ENCODE measurements around the gene SHISAL1.

SHISAL1 gene

DNA sequence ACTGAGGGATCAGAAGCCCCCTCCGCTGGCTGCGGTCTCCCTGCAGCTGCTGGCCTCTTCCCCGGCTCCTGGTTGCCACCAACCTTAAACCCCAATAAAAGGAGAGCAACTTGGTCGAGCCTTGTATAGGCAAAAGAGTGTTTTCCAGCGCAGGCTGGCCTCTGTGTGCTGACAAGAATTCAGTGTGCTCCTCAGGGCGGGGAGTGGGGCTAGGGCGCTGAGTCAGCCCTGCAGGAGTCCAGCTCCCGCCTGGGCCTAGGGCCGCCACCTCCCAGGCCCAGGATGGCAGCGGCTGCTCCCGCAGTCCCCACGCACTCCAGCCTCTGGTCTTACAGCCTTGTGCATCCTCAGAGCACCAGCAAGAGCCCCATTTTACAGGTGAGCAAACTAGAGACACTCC is at the start of gene SHISAL1:
Gene SHISAL1 (minus strand): TSS at position 186 of the 400 bp plus-strand sequence. CDS start 12,006 bp downstream, outside the sequence.
- Histone ChIP-seq H3K4me1 (ENCODE audit: insufficient read depth, low read length) (no peaks in the 10 kb centered on the region), H2AFZ (ENCODE audit: low read depth, low read length) (no peak within 1 kb of the TSS), H3K79me2 (ENCODE audit: insufficient read depth, low read length) (no peaks in the 10 kb centered on the region), H3K27ac (ENCODE audit: low read length) (no peak within 1 kb of the TSS), H3K36me3 (ENCODE audit: insufficient read depth, low read length) (no peaks in the 10 kb centered on the region), H3K4me3 (ENCODE audit: low read depth in 1 of 2, low read length in 2 of 2) (no peak within 1 kb of the TSS), H3K27me3 (ENCODE audit: insufficient read depth, low read length, poor library complexity) (no peaks in the 10 kb centered on the region), H3K4me2 (ENCODE audit: insufficient read depth, low read length) (no peak within 1 kb of the TSS), H3K9ac (ENCODE audit: low read depth, low read length) (no peak within 1 kb of the TSS), H3K9me3 (ENCODE audit: insufficient read depth, low read length, severe bottlenecking) (no peaks in the 10 kb centered on the region), H4K20me1 (ENCODE audit: insufficient read depth, low read length) (no peaks in the 10 kb centered on the region)
- no peak for TF ChIP-seq EZH2 (IDR thresholded peaks at IDR 0.05; ENCODE audit: borderline replicate concordance, low read depth, low read length, severe bottlenecking)
- ATAC-seq (ENCODE audit: insufficient read depth, low read depth) (no peak), DNase-seq (no peak)

GRCh38 chr22:44361391-44362126 is 48.8 kb upstream of the SHISAL1 start:
- Histone ChIP-seq H3K79me2 (ENCODE audit: insufficient read depth, low read length) (no peaks in the 10 kb centered on the region), H3K9ac (ENCODE audit: low read depth, low read length) (no peak overlapping the region), H3K36me3 (ENCODE audit: insufficient read depth, low read length) (no peaks in the 10 kb centered on the region), H3K4me3 (ENCODE audit: low read depth in 1 of 2, low read length in 2 of 2) (no peak overlapping the region), H4K20me1 (ENCODE audit: insufficient read depth, low read length) (no peaks in the 10 kb centered on the region; the same call in 1 of the 2 replicates), H2AFZ (ENCODE audit: low read depth, low read length) (no peak overlapping the region), H3K27ac (ENCODE audit: low read length) (no peak overlapping the region), H3K4me2 (ENCODE audit: insufficient read depth, low read length) (no peak overlapping the region), H3K9me3 (ENCODE audit: insufficient read depth, low read length, severe bottlenecking) (no peaks in the 10 kb centered on the region), H3K27me3 (ENCODE audit: insufficient read depth, low read length, poor library complexity) (no peaks in the 10 kb centered on the region), H3K4me1 (ENCODE audit: insufficient read depth, low read length) (no peaks in the 10 kb centered on the region)
- ATAC-seq (ENCODE audit: insufficient read depth, low read depth) (no peak), DNase-seq (no peak)
- TF ChIP-seq EZH2 (IDR thresholded peaks at IDR 0.05; ENCODE audit: borderline replicate concordance, low read depth, low read length, severe bottlenecking) (no peak), CTCF (IDR thresholded peaks at IDR 0.05; ENCODE audit: borderline replicate concordance, extremely low read depth, low read length, poor library complexity, severe bottlenecking) (no peak)

GRCh38 chr22:44360668-44361381 is 48.1 kb upstream of the SHISAL1 start:
- Histone ChIP-seq H3K4me3 (ENCODE audit: low read depth in 1 of 2, low read length in 2 of 2) (no peak overlapping the region), H3K36me3 (ENCODE audit: insufficient read depth, low read length) (no peaks in the 10 kb centered on the region), H3K4me1 (ENCODE audit: insufficient read depth, low read length) (no peaks in the 10 kb centered on the region), H4K20me1 (ENCODE audit: insufficient read depth, low read length) (no peaks in the 10 kb centered on the region; the same call in 1 of the 2 replicates), H3K79me2 (ENCODE audit: insufficient read depth, low read length) (no peaks in the 10 kb centered on the region), H3K27me3 (ENCODE audit: insufficient read depth, low read length, poor library complexity) (no peaks in the 10 kb centered on the region), H3K9me3 (ENCODE audit: insufficient read depth, low read length, severe bottlenecking) (no peaks in the 10 kb centered on the region), H2AFZ (ENCODE audit: low read depth, low read length) (no peak overlapping the region), H3K27ac (ENCODE audit: low read length) (no peak overlapping the region), H3K4me2 (ENCODE audit: insufficient read depth, low read length) (no peak overlapping the region), H3K9ac (ENCODE audit: low read depth, low read length) (no peak overlapping the region)
- no peak for ATAC-seq (ENCODE audit: insufficient read depth, low read depth)
- DNase-seq = no peak
- TF ChIP-seq EZH2 (IDR thresholded peaks at IDR 0.05; ENCODE audit: borderline replicate concordance, low read depth, low read length, severe bottlenecking) = no peak
- no peak for TF ChIP-seq CTCF (IDR thresholded peaks at IDR 0.05; ENCODE audit: borderline replicate concordance, extremely low read depth, low read length, poor library complexity, severe bottlenecking)

- H3K4me1 ChIP-seq (ENCODE audit: insufficient read depth, low read length) = no peaks in the 10 kb centered on the region
- no peak overlapping the region for H3K9ac ChIP-seq (ENCODE audit: low read depth, low read length)
- no peak overlapping the region for H3K4me3 ChIP-seq (ENCODE audit: low read depth in 1 of 2, low read length in 2 of 2)
- H3K4me2 ChIP-seq (ENCODE audit: insufficient read depth, low read length) = no peak overlapping the region
- ATAC-seq (ENCODE audit: insufficient read depth, low read depth) (no peak), DNase-seq (no peak)
- no peaks in the 10 kb centered on the region for H3K36me3 ChIP-seq (ENCODE audit: insufficient read depth, low read length)
- no peaks in the 10 kb centered on the region for H3K79me2 ChIP-seq (ENCODE audit: insufficient read depth, low read length)
- no peaks in the 10 kb centered on the region; the same call in 1 of the 2 replicates for H4K20me1 ChIP-seq (ENCODE audit: insufficient read depth, low read length)
- no peak overlapping the region for H2AFZ ChIP-seq (ENCODE audit: low read depth, low read length)
- H3K9me3 ChIP-seq (ENCODE audit: insufficient read depth, low read length, severe bottlenecking) = no peaks in the 10 kb centered on the region
- TF ChIP-seq EZH2 (IDR thresholded peaks at IDR 0.05; ENCODE audit: borderline replicate concordance, low read depth, low read length, severe bottlenecking) (no peak), CTCF (IDR thresholded peaks at IDR 0.05; ENCODE audit: borderline replicate concordance, extremely low read depth, low read length, poor library complexity, severe bottlenecking) (no peak)
- H3K27me3 ChIP-seq (ENCODE audit: insufficient read depth, low read length, poor library complexity) = no peaks in the 10 kb centered on the region
- no peak overlapping the region for H3K27ac ChIP-seq (ENCODE audit: low read length)
Measured at GRCh38 chr22:44360306-44360667, 47.5 kb upstream of the SHISAL1 start.
